Fibroblast of skin of back (primary cell): Measurements from ENCODE around the gene PCDHGB6.
"Not testable (repeated sequence)": the region's sequence is repeated elsewhere in the genome, so short reads cannot be mapped to it uniquely, and the experiment has no call there.

Experiments used
- DNase-seq: peaks from one replicate; pipeline ENCODE4 v3.0.0-alpha.2; 2013

The PCDHGB6 gene

GRCh38 chr5:141419074-141419880 is 11.5 kb downstream of the PCDHGB6 start:
- no peak for DNase-seq

- peak; percentile 72 for DNase-seq
Measured at GRCh38 chr5:141420855-141421488, 13.2 kb downstream of the PCDHGB6 start, which contains the start of gene PCDHGA11. PCDHGA11 (plus strand) TSS chr5:141421051; CDS start chr5:141421228, 177 bp downstream.

GRCh38 chr5:141421489-141421855 is 13.7 kb downstream of the PCDHGB6 start:
- no peak for DNase-seq

- DNase-seq, result no peak
Measured at GRCh38 chr5:141422742-141423291, 15.0 kb downstream of the PCDHGB6 start.

- no peak for DNase-seq
Measured at GRCh38 chr5:141427783-141428426, 20.1 kb downstream of the PCDHGB6 start.

- DNase-seq, result peak; percentile 91
Measured at GRCh38 chr5:141430332-141431113, 22.7 kb downstream of the PCDHGB6 start, which contains the start of gene PCDHGA12. PCDHGA12 (plus strand) TSS chr5:141430507; CDS start chr5:141430760, 253 bp downstream.

GRCh38 chr5:141431286-141431685 is 23.5 kb downstream of the PCDHGB6 start:
- peak; percentile 49 for DNase-seq

- not testable (repeated sequence) for DNase-seq
Measured at GRCh38 chr5:141432308-141432707, 24.5 kb downstream of the PCDHGB6 start.

GRCh38 chr5:141432726-141433125 is 24.9 kb downstream of the PCDHGB6 start:
- DNase-seq, result not testable (repeated sequence)

GRCh38 chr5:141434006-141434405 is 26.2 kb downstream of the PCDHGB6 start:
- peak; percentile 59 for DNase-seq

- DNase-seq, result peak; percentile 77
Measured at GRCh38 chr5:141437221-141437620, 29.4 kb downstream of the PCDHGB6 start.

GRCh38 chr5:141439411-141440141 is 31.8 kb downstream of the PCDHGB6 start:
- peak; percentile 71 for DNase-seq

GRCh38 chr5:141440341-141440740 is 32.5 kb downstream of the PCDHGB6 start:
- peak; percentile 28 for DNase-seq

- DNase-seq, result no peak
Measured at GRCh38 chr5:141441571-141442170, 33.9 kb downstream of the PCDHGB6 start.
